GM21526 (cell line): ENCODE data around the gene CCL11.
"Not testable (repeated sequence)": the region's sequence is repeated elsewhere in the genome, so short reads cannot be mapped to it uniquely, and the experiment has no call there.

Experiments
- ATAC-seq: cut with Tn5 transposase; IDR thresholded peaks from one replicate; pipeline ENCODE4 v1.9.1; 2021; ENCODE audit warnings: moderate library complexity; ENCODE audit not compliant: unreplicated experiment, low FRiP score

The CCL11 gene

DNA sequence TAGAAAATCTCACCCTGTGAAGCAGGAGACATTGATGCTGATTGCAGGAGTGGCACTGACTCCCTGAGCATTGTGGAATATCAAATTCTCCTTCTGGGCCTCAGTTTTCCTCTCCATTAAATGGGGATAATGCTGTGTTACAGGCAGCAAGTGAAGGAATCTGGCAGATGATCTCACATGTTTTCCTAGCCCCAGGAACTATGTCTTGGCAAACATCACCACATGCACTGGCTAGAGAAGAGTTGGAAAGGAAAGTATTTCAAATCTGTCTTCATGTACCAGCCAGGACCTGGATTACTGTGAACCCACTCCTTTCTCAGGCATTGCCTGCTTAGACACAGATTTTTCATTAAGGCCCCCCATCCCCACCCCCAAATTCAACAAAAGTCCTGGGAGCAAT lies 20.1 kb downstream of the CCL11 start:
- no peak for ATAC-seq

DNA sequence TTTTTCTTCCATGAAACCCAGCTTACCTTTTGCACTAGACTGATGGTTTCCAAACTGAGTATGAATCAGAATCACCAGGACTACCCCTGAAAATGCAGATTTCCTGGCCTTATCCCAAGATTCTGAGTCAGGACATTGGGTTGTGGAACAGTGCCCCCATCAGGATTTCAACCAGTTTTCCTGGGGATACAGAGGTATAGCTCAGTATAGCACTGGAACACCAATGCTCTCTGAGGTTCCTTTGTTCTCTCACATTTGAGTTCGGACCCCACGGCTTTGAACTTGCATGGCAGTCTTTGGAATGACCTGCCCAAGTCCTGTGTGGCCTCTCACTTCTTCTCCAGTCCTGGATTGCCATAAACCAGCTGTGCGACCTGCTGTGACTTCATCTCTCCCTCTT lies 20.9 kb downstream of the CCL11 start:
- no peak for ATAC-seq

DNA sequence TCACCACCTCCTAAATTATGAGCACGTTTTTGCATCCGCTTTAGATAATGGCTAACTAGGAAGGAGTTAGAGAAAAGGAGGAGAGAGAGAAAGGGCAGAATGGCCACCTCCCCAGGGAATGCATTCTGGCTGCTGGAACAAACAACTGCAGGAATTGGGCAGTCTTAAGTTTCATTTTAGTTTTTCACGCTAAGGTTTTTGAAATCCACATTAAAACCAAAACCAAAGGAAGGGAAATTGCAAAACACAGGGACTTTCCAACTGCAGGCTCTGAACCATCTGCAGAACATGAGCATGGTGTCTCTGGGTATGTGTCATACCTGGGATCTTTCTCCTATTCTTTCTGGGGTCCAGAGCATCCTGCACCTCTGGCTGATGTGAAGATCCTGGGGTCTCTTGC lies 21.6 kb downstream of the CCL11 start:
- ATAC-seq: no peak

DNA sequence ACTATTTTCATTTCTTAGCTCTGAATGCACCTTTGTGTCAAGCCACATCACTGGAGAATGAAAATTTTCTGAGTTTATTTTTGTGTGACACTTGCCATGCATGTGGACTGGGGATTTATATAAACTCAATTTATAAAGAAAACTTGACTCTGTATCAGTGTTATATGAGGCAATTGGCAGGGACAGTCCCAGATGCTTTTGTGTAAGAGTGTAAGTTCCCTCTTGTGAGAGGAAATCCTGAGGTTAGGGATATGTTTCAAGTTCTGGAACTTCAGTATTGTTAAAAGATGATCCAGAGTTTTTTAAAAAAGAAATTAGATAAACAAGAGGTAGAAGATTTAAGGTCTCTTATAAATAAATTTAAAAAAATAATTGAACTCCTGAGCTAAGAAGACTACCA lies 22.8 kb downstream of the CCL11 start:
- ATAC-seq: no peak

DNA sequence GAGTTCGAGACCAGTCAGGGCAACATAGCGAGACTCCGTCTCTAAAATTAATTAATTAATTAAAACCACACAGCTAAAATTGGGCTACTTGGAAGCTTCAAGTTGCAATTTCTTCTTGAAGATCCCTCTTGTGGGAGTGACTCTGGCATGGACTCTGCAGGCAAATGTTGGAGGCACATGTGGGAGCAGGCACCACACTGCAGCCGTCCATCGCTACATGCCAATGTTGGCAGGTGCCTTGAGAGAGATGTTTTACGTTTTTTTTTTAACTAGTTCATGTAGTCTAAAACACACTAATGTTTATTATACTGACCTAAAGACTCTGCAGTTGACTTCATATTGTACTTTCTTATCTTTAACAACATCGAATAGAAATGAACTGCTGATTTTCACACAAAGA lies 25.7 kb downstream of the CCL11 start:
- no peak for ATAC-seq

DNA sequence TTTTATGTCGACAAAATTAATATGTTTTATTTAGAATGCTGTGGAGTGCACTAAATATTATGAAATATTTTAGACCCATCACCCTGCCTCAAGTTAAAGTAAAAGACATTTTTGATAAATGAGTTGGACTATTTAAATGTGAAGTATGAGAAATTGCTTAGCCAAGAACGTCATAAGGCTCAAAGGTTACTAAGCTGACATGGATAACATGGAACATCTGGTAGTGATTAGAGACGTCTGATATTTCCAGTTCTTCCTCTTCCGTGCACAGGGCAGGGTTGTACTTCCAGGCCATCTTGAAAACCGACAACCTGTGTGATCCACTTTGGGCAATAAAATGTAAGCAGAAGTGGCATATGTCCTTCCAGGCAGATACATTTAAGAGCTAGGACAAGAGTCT lies 26.5 kb downstream of the CCL11 start:
- no peak for ATAC-seq

DNA sequence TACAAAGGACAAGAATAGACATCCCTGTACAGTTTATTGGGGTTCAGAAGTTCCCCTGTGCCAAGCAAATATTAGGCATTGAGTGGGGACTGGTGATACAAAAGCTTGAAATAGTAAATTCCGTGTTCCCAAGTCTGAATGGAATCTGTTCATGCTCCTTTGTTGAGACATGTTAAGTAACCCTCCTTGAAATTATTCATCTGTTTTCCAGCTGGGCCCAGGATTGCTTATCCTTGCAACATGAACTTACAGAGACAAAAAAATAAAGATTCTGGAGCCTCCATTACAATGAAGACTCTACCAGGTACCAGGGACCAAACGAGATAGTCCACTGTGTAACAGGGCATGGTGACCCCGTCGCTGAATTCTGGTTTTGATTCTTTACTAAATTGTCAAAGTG lies 27.6 kb downstream of the CCL11 start:
- ATAC-seq: no peak

DNA sequence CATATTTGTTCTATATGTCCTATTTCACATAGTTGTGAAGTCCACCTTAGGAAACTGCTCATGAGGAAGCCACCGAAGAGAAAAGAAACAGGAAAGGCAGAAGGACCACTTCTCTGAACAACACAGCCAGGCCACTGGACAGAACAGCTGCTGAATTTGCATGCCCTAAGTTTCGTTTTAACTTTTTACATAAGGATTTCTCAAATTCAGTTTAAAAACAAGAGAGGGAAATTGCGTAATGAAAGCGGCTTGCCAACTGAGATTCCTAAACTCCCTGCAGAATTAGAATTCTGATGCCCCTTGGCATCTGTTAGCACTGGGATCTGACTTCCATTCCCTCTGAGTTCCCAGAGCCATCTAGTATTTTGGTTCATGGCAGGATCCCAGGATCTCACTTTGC lies 28.7 kb downstream of the CCL11 start:
- ATAC-seq: no peak

DNA sequence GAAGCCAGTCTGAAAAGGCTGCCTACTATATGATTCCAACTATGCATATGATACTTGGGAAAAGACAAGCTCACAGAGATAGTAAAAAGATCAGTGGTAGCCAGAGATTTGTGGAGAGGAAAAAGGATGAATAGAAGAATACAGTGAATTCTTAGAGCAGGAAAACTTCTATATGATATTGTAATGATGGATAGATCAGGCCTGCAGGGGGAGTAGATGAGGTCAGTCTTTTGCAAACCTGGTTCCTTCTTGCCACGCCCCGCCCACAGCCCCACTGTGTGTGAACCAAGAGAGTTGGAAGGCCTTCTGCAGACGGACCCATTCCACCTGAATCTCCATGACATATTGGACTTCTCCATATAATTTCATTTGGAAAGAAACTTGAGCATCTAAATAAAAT lies 32.9 kb downstream of the CCL11 start:
- ATAC-seq: no peak

DNA sequence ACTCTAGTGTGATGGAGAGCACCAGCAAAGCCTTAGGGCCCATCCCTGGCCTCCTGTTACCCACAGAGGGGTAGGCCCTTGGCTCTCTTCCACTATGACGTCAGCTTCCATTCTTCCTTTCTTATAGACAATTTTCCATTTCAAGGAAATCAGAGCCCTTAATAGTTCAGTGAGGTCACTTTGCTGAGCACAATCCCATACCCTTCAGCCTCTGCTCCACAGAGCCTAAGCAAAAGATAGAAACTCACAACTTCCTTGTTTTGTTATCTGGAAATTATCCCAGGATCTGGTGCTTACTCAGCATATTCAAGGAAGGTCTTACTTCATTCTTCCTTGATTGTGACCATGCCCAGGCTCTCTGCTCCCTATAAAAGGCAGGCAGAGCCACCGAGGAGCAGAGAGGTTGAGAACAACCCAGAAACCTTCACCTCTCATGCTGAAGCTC lies 33.5 kb downstream of the CCL11 start, which contains the start of gene CCL8:
CCL8 (plus strand) TSS at position 397 of the 445 bp plus-strand sequence. CDS start 67 bp downstream, outside the sequence.
- ATAC-seq: no peak

DNA sequence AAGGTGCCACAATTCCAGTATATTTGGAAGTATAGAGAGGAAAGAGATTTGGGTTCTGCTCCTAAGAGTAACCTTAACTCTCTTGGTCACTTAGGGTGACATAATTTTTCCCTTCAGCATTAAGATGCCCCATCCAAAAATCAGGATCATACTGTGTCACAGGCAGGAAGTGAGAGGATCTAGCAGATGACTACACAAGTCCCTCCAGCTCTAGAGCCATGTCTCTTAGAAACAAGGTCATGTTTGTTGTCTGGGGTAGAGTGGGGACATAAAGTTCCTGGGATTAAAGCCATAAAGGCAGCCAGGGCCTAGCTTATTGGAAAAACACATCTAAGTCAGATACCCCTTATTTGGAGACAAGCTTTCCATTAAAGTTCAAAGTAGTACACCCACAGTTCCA lies 36.4 kb downstream of the CCL11 start:
- ATAC-seq: no peak

DNA sequence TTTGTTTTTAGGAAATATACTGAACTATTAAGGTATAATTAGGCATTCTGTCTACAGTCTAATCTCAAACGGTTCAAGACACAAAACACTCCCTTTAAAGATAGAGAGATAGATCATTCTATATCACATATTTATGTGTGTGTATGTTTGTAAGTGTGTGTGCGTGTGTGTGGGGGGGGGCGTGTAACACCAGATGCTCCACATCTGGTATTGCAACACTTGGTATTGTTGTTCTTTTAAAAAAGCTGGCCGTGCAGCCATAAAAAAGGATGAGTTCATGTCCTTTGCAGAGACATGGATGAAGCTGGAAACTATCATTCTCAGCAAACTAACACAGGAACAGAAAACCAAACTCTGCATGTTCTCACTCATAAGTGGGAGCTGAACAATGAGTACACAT lies 42.0 kb downstream of the CCL11 start:
- ATAC-seq: not testable (repeated sequence)

DNA sequence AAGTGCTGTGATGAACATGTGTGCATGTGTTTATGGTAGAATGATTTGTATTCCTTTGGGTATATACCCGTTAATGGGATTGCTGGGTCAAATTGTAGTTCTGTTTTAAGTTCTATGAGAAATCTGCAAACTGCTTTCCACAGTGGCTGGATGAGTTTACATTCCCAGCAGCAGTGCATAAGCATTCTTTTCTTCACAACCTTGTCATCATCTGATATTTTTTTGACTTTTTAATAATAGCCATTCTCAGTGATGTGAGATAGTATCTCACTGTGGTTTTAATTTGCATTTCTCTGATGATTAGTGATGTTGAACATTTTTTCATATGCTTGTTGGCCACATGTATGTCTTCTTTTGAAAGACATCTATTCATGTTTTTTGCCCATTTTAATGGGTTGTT lies 52.2 kb downstream of the CCL11 start:
- ATAC-seq: no peak
